GM12872 (cell line): ENCODE results near the gene GABRG3.

Experiments
- CTCF ChIP-seq: IDR thresholded peaks from 3 replicates; pipeline ENCODE4 v1.5.1; 2011; ENCODE audit warnings: low read depth, mild to moderate bottlenecking, low read length, moderate library complexity; ENCODE audit not compliant: insufficient read depth

The GABRG3 gene

DNA sequence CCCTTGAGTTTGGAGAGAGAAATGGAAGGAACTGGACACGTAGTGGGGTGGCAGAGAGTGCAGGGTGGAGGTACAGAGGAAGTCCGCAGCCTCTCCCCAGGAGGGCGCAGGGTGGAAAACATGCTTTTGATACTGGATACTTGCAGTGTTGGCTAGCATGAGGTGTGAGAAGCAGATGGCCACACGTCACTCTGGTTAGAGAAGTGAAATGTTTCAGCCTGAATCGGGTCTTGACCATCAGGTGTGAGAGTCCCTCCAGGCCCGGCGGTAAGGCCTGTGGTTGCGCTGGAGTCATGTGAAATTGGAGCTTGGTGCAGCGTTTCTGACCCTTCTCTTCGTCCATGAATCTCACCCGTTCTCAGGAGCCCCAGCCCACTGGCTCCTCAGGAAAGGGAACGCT lies 93.1 kb downstream of the GABRG3 start:
- no peak for TF ChIP-seq CTCF

DNA sequence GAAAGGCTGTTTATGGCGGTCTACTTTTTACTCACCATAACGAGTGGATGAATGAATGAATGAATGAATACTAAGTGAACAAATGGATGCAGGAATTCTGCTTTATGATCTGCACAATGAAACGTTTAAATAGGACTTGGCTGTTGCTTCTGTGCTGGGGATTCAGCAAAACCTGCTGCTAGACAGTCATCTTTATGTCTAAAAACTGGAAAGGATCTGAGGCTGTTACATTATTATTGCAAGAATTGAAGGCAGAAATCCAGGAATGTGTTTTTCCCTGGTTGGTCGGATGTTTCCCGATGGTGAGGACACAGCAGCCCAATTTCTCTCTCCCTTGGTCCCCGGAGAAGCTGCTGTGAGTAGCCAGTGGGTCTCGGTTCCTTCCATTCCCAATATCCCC lies 94.2 kb downstream of the GABRG3 start:
- TF ChIP-seq CTCF, result no peak

DNA sequence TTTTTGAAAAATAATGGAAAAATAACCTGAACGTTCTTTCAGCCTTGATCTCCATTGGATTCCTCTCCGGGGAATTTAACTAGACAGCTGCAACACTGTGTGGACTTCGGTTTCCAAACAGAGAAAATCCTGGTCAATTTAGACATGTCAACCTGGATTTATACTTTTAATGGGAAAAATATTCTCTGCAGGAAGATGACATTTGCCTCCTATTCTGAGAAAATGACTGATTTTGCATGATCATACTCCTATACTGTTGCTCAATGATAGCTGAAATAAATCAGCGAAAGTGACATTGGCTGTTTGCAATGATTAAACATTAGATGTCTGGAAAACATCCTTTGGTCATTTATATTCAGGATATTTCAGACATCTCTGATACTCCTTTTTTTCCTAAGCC lies 94.8 kb downstream of the GABRG3 start:
- TF ChIP-seq CTCF, result no peak

GRCh38 chr15:27066446-27066845 lies 95.5 kb downstream of the GABRG3 start:
- TF ChIP-seq CTCF, result no peak

- TF ChIP-seq CTCF, result no peak
Observed at GRCh38 chr15:27067175-27067574, 96.2 kb downstream of the GABRG3 start.

DNA sequence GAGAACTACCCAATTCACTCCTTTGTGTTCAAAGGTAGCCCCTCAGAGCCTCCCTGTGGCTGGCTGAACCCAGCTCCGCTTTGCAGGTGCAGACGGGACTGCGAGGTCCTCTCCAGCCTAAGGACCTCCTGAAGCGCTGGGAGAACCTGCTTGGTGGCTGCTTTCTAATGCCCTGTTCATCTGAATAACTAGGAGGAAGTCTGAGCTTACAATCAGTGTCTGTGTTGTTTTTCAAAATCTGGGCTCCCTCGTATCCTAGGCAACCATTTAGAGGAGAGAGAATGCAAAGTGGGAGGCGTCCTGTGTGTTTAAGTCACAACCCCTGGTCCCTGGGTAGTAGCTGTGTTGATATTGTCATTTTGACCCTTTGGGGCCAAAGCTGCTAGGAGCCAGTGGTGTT lies 99.9 kb downstream of the GABRG3 start:
- TF ChIP-seq CTCF, result no peak

GRCh38 chr15:27074179-27074578 lies 103.2 kb downstream of the GABRG3 start:
- TF ChIP-seq CTCF, result no peak

- TF ChIP-seq CTCF, result no peak
Observed at GRCh38 chr15:27077790-27078189, 106.8 kb downstream of the GABRG3 start.
